Islet of Langerhans (tissue), 1 donor: ENCODE results near the gene ING5.
"Not testable (repeated sequence)": the region's sequence is repeated elsewhere in the genome, so short reads cannot be mapped to it uniquely, and the experiment has no call there.

Source experiments
- FAIRE-seq: peaks from one replicate; lab custom pipeline; 2011; peaks lifted over from hg19 to GRCh38; lab: Jason Lieb, UNC

Gene ING5

GRCh38 chr2:241739651-241740050 is 37.8 kb downstream of the ING5 start:
- FAIRE-seq = no peak

- no peak for FAIRE-seq
Observed at GRCh38 chr2:241741016-241741415, 39.2 kb downstream of the ING5 start.

- no peak for FAIRE-seq
Observed at GRCh38 chr2:241742320-241742939, 40.6 kb downstream of the ING5 start.

GRCh38 chr2:241743008-241743407 is 41.2 kb downstream of the ING5 start:
- FAIRE-seq = not testable (repeated sequence)

GRCh38 chr2:241743620-241744019 is 41.8 kb downstream of the ING5 start:
- no peak for FAIRE-seq

- FAIRE-seq = peak; percentile 94
Observed at GRCh38 chr2:241744028-241744754, 42.4 kb downstream of the ING5 start.

- FAIRE-seq = no peak
Observed at GRCh38 chr2:241745276-241745675, 43.4 kb downstream of the ING5 start.

GRCh38 chr2:241746084-241746483 is 44.2 kb downstream of the ING5 start:
- FAIRE-seq = no peak

GRCh38 chr2:241748468-241749256 is 46.8 kb downstream of the ING5 start:
- no peak for FAIRE-seq

GRCh38 chr2:241750076-241750840 is 48.4 kb downstream of the ING5 start:
- FAIRE-seq = no peak

GRCh38 chr2:241751152-241751551 is 49.3 kb downstream of the ING5 start:
- no peak for FAIRE-seq

GRCh38 chr2:241751776-241752175 is 49.9 kb downstream of the ING5 start:
- no peak for FAIRE-seq

GRCh38 chr2:241752253-241752652 is 50.4 kb downstream of the ING5 start:
- no peak for FAIRE-seq

GRCh38 chr2:241752689-241753276 is 50.9 kb downstream of the ING5 start:
- FAIRE-seq = no peak

- FAIRE-seq = no peak
Observed at GRCh38 chr2:241753493-241753892, 51.7 kb downstream of the ING5 start.

GRCh38 chr2:241754042-241754441 is 52.2 kb downstream of the ING5 start:
- no peak for FAIRE-seq

- FAIRE-seq = no peak
Observed at GRCh38 chr2:241755166-241755565, 53.3 kb downstream of the ING5 start.

- FAIRE-seq = no peak
Observed at GRCh38 chr2:241755777-241756176, 53.9 kb downstream of the ING5 start.

GRCh38 chr2:241759067-241759807 is 57.4 kb downstream of the ING5 start:
- no peak for FAIRE-seq

- not testable (repeated sequence) for FAIRE-seq
Observed at GRCh38 chr2:241759893-241760292, 58.1 kb downstream of the ING5 start.

GRCh38 chr2:241760301-241760771 is 58.5 kb downstream of the ING5 start:
- no peak for FAIRE-seq
